HepG2 (cell line): ENCODE measurements around the gene PRR19. TPM values are rescaled to one million over a fixed set of nuclear protein-coding genes. Genes with fewer than 3 reads are reported as not detected.

ENCODE experiments used
- ARNTL ChIP-seq: sonication (generic); formaldehyde crosslinking; IDR thresholded peaks from 2 replicates; pipeline ENCODE4 v1.4.0; 2020; ENCODE audit warnings: mild to moderate bottlenecking, missing genetic modification reagents
- CC2D1A ChIP-seq: sonication (generic); formaldehyde crosslinking; IDR thresholded peaks from 2 replicates; pipeline ENCODE4 v1.8.1; 2023; ENCODE audit warnings: mild to moderate bottlenecking, missing genetic modification reagents
- CHCHD3 ChIP-seq: sonication (generic); formaldehyde crosslinking; IDR thresholded peaks from 2 replicates; pipeline ENCODE4 v1.8.0; 2022; ENCODE audit warnings: mild to moderate bottlenecking, missing genetic modification reagents, moderate library complexity
- ERF ChIP-seq: IDR thresholded peaks from 2 replicates; pipeline ENCODE4 v1.6.1; 2018; ENCODE audit warnings: missing biosample characterization, missing genetic modification reagents
- ETV5 ChIP-seq: IDR thresholded peaks from 2 replicates; pipeline ENCODE4 v1.6.1; 2018; ENCODE audit warnings: missing biosample characterization, missing genetic modification reagents, inconsistent platforms, borderline replicate concordance
- GATAD1 ChIP-seq: IDR thresholded peaks from 2 replicates; pipeline ENCODE4 v1.6.1; 2016; ENCODE audit warnings: missing genetic modification reagents, missing compliant biosample characterization
- KDM5A ChIP-seq: fragments of 200-600 bp; sonication (generic); IDR thresholded peaks from 2 replicates; pipeline ENCODE4 v1.7.0; 2018; ENCODE audit warnings: antibody characterized with exemption, mild to moderate bottlenecking, low read length, borderline replicate concordance
- NFE2 ChIP-seq: sonication (generic); formaldehyde crosslinking; IDR thresholded peaks from 2 replicates; pipeline ENCODE4 v1.4.0; 2020; ENCODE audit warnings: missing genetic modification reagents
- NFKB2 ChIP-seq: sonication (generic); formaldehyde crosslinking; IDR thresholded peaks from 2 replicates; pipeline ENCODE4 v1.4.0; 2020; ENCODE audit warnings: missing genetic modification reagents, borderline replicate concordance
- PHF21A ChIP-seq: sonication (generic); formaldehyde crosslinking; IDR thresholded peaks from 2 replicates; pipeline ENCODE4 v1.5.0; 2020; ENCODE audit warnings: mild to moderate bottlenecking, missing genetic modification reagents
- RFXAP ChIP-seq: sonication (generic); formaldehyde crosslinking; IDR thresholded peaks from 2 replicates; pipeline ENCODE4 v1.4.0; 2020; ENCODE audit warnings: missing genetic modification reagents, borderline replicate concordance
- SMAD3 ChIP-seq: sonication (generic); formaldehyde crosslinking; IDR thresholded peaks from 2 replicates; pipeline ENCODE4 v1.4.0; 2020; ENCODE audit warnings: missing genetic modification reagents
- SOX13 ChIP-seq, 3 experiments: fragments of 450-650 bp in 1 of 3; sonication (generic) in 1 of 3; formaldehyde crosslinking in 1 of 3; IDR thresholded peaks in 2 of 3; conservative IDR thresholded peaks in 1 of 3; 2 replicates each; pipeline versions ENCODE4 v1.5.0 to v1.6.1; 2016 to 2020; ENCODE audit warnings: antibody characterized with exemption in 1 of 3, mild to moderate bottlenecking in 1 of 3, missing compliant biosample characterization in 1 of 3, missing genetic modification reagents in 1 of 3, moderate library complexity in 1 of 3
- SP2 ChIP-seq: sonication (generic); formaldehyde crosslinking; IDR thresholded peaks from 2 replicates; pipeline ENCODE4 v1.5.1; 2020; ENCODE audit warnings: mild to moderate bottlenecking, missing genetic modification reagents
- TP53 ChIP-seq: sonication (generic); formaldehyde crosslinking; conservative IDR thresholded peaks from 2 replicates; pipeline ENCODE4 v1.4.0; 2020; ENCODE audit warnings: missing genetic modification reagents
- YY1 ChIP-seq: IDR thresholded peaks from 2 replicates; pipeline ENCODE4 v1.6.1; 2011; ENCODE audit warnings: low read length, low read depth, moderate library complexity, mild to moderate bottlenecking; ENCODE audit not compliant: insufficient read depth, insufficient replicate concordance
- ZFP36 ChIP-seq: fragments of 150-350 bp; IDR thresholded peaks from 2 replicates; pipeline ENCODE4 v1.6.1; 2018; ENCODE audit warnings: borderline replicate concordance, low read length, low read depth; ENCODE audit not compliant: partially characterized antibody
- ZFP41 ChIP-seq: sonication (generic); formaldehyde crosslinking; IDR thresholded peaks from 2 replicates; pipeline ENCODE4 v1.4.0; 2020; ENCODE audit warnings: mild to moderate bottlenecking, missing genetic modification reagents, borderline replicate concordance
- ZNF225 ChIP-seq: sonication (generic); formaldehyde crosslinking; IDR thresholded peaks from 2 replicates; pipeline ENCODE4 v1.4.0; 2020; ENCODE audit warnings: mild to moderate bottlenecking, missing genetic modification reagents
- ZNF34 ChIP-seq: sonication (generic); formaldehyde crosslinking; IDR thresholded peaks from 2 replicates; pipeline ENCODE4 v1.4.0; 2020; ENCODE audit warnings: mild to moderate bottlenecking, missing genetic modification reagents, borderline replicate concordance
- ZNF484 ChIP-seq: sonication (generic); formaldehyde crosslinking; IDR thresholded peaks from 2 replicates; pipeline ENCODE4 v1.5.1; 2020; ENCODE audit warnings: mild to moderate bottlenecking, low read depth, missing genetic modification reagents, borderline replicate concordance
- ZNF549 ChIP-seq: sonication (generic); formaldehyde crosslinking; IDR thresholded peaks from 2 replicates; pipeline ENCODE4 v1.5.0; 2020; ENCODE audit warnings: missing genetic modification reagents
- ZNF567 ChIP-seq: sonication (generic); formaldehyde crosslinking; IDR thresholded peaks from 2 replicates; pipeline ENCODE4 v1.8.1; 2023; ENCODE audit warnings: mild to moderate bottlenecking, missing genetic modification reagents, borderline replicate concordance
- ZNF605 ChIP-seq: sonication (generic); formaldehyde crosslinking; IDR thresholded peaks from 2 replicates; pipeline ENCODE4 v1.8.0; 2022; ENCODE audit warnings: mild to moderate bottlenecking, missing genetic modification reagents
- ZNF775 ChIP-seq: sonication (generic); formaldehyde crosslinking; IDR thresholded peaks from 2 replicates; pipeline ENCODE4 v1.4.0; 2020; ENCODE audit warnings: missing genetic modification reagents, mild to moderate bottlenecking, moderate library complexity, borderline replicate concordance
- ZNF780A ChIP-seq: sonication (generic); formaldehyde crosslinking; IDR thresholded peaks from 2 replicates; pipeline ENCODE4 v1.8.0; 2022; ENCODE audit warnings: mild to moderate bottlenecking, missing genetic modification reagents, moderate library complexity
- ZNF878 ChIP-seq: sonication (generic); formaldehyde crosslinking; IDR thresholded peaks from 2 replicates; pipeline ENCODE4 v1.8.1; 2023; ENCODE audit warnings: mild to moderate bottlenecking, missing genetic modification reagents, moderate library complexity
- polyA plus RNA-seq, 8 experiments: library from polyadenylated mRNA; depleted of rRNA in 3 of 8; stranded (reverse) in 7 of 8; unstranded in 1 of 8; fragments of >200 nt; fragmentation: Illumina TruSeq in 4 of 8; extraction: Trizol in 4 of 8; gene quantifications; 2 replicates each; pipeline versions ENCODE4 v1.2.1 to v1.2.3, GENCODE V29; 2011 to 2016; ENCODE audit warnings: low read depth in 4 of 8, missing spikeins in 1 of 8, mixed read lengths in 1 of 8; ENCODE audit not compliant: insufficient read depth in 1 of 8
- total RNA-seq, 5 experiments: library from RNA; depleted of rRNA; stranded (reverse); fragments of >200 nt; fragmentation: Illumina TruSeq; extraction: Trizol; gene quantifications; 2 replicates each; pipeline ENCODE4 v1.2.3, GENCODE V29; 2016; ENCODE audit warnings: low read depth in 1 of 5
- TF ChIP-seq, protein P1 (sequence below): sonication (generic); formaldehyde crosslinking; IDR thresholded peaks from 2 replicates; pipeline ENCODE4 v1.5.0; 2020; ENCODE audit warnings: mild to moderate bottlenecking, missing genetic modification reagents

PRR19 gene
- total and polyA plus RNA-seq, 2 of the 13 experiments (the other 11 are each of a cell fraction or from before 2014, with no cell fraction given), result 0.21 to 0.33 TPM

- TF ChIP-seq ZFP36, result no peak
- no peak; the same call in 1 of the 2 replicates for TF ChIP-seq ARNTL (CRISPR knock-in tag)
- no peak for TF ChIP-seq ZNF484 (CRISPR knock-in tag)
- TF ChIP-seq ZNF225 (CRISPR knock-in tag), result no peak
- no peak for TF ChIP-seq CC2D1A (CRISPR knock-in tag)
- TF ChIP-seq ZNF567 (CRISPR knock-in tag), result no peak
- TF ChIP-seq NFE2 (CRISPR knock-in tag), result no peak
- no peak; the same call in 1 of the 2 replicates for TF ChIP-seq ETV5 (CRISPR knock-in tag)
- no peak for TF ChIP-seq SMAD3 (CRISPR knock-in tag)
- peak; percentile 46; the same call in 1 of the 2 replicates for TF ChIP-seq ERF
- peak; percentile 83 for TF ChIP-seq KDM5A
- TF ChIP-seq SP2 (CRISPR knock-in tag), result peak; percentile 76
- TF ChIP-seq ZNF34 (CRISPR knock-in tag), result peak; percentile 89; the same call in 1 of the 2 replicates
- TF ChIP-seq ZNF878, result no peak
- TF ChIP-seq RFXAP (CRISPR knock-in tag), result no peak
- peak; percentile 13 for TF ChIP-seq YY1
- 0 out of 2 replicates have a peak, but pooled peaks have one; percentile 40 for TF ChIP-seq ZNF775
- no peak for TF ChIP-seq CHCHD3 (CRISPR knock-in tag)
- TF ChIP-seq SOX13 (IDR thresholded peaks at IDR 0.05), result no peak
- TF ChIP-seq SOX13 (CRISPR knock-in tag; conservative IDR thresholded peaks at IDR 0.05 in 1 of 2, IDR thresholded peaks at IDR 0.05 in 1 of 2), result no peak
- TF ChIP-seq ZNF780A, result no peak
- TF ChIP-seq NFKB2 (CRISPR knock-in tag), result no peak
- TF ChIP-seq, protein P1, sequence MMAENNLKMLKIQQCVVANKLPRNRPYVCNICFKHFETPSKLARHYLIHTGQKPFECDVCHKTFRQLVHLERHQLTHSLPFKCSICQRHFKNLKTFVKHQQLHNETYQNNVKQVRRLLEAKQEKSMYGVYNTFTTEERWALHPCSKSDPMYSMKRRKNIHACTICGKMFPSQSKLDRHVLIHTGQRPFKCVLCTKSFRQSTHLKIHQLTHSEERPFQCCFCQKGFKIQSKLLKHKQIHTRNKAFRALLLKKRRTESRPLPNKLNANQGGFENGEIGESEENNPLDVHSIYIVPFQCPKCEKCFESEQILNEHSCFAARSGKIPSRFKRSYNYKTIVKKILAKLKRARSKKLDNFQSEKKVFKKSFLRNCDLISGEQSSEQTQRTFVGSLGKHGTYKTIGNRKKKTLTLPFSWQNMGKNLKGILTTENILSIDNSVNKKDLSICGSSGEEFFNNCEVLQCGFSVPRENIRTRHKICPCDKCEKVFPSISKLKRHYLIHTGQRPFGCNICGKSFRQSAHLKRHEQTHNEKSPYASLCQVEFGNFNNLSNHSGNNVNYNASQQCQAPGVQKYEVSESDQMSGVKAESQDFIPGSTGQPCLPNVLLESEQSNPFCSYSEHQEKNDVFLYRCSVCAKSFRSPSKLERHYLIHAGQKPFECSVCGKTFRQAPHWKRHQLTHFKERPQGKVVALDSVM, result peak; percentile 81; the same call in 1 of the 2 replicates
- TF ChIP-seq ZFP41 (CRISPR knock-in tag), result no peak
- peak; percentile 59; the same call in 1 of the 2 replicates for TF ChIP-seq PHF21A
- TF ChIP-seq TP53 (CRISPR knock-in tag), result no peak
- peak; percentile 62; the same call in 1 of the 2 replicates for TF ChIP-seq ZNF605 (CRISPR knock-in tag)
- no peak for TF ChIP-seq ZNF549 (CRISPR knock-in tag)
- TF ChIP-seq GATAD1 (CRISPR knock-in tag), result peak; percentile 88
These were observed 23.5 kb downstream of the PRR19 start, which contains the start of gene MEGF8 (continued) for GRCh38 chr19:42325308-42325895.
